ENCODE measurements around the gene PPP1R36.

GRCh38 chr14:64604001-64604400, 54.2 kb downstream of the PPP1R36 start:
- TF ChIP-seq FOXM1 (IDR thresholded peaks at IDR 0.05; ENCODE audit: borderline replicate concordance) (no peak), SP1 (IDR thresholded peaks at IDR 0.05) (no peak), LEF1 (IDR thresholded peaks at IDR 0.05; ENCODE audit: borderline replicate concordance) (no peak)

Measured in HEK293T (cell line).